HG03342 (cell line): Measurements from ENCODE around the gene LDLRAD4.

Experiments used
- ATAC-seq: cut with Tn5 transposase; IDR thresholded peaks from one replicate; pipeline ENCODE4 v1.9.1; 2021; ENCODE audit warnings: mild to moderate bottlenecking, moderate library complexity; ENCODE audit not compliant: unreplicated experiment

Gene LDLRAD4

DNA sequence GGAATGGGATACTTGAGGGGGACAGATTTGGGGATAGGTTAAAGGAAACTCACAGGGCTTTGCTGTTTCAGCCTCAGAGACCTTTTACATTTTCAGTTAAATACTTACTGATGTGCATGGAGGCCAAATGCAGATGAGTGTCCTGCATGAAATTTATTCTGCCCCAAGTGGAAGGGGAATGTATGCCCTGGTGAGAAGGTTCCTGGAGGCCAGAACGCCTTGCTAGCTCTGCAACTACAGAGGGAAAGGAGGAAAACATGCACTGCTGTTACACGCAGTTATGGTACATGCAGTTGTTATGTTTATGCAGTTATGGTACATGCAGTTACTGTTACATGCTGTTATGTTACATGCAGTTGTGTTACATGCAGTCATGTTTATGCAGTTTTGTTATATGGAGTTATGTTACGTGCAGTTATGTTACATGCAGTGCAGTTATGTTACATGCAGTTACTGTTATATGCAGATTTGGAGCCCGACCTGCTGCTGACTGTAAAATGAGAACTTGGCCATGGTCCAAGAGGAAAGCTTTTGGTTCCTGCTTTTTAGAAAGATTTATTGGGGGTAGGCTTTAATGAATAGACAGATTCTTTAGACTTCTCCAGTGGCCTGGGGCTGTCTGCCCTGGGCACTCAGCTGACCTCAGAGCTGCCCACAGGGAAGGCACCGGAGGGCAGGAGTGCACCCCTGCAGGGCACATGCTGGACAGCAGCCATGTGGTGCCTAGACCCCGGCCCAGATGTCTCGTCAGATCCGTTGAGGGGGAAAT, 84.1 kb downstream of the LDLRAD4 start:
- ATAC-seq: no peak

DNA sequence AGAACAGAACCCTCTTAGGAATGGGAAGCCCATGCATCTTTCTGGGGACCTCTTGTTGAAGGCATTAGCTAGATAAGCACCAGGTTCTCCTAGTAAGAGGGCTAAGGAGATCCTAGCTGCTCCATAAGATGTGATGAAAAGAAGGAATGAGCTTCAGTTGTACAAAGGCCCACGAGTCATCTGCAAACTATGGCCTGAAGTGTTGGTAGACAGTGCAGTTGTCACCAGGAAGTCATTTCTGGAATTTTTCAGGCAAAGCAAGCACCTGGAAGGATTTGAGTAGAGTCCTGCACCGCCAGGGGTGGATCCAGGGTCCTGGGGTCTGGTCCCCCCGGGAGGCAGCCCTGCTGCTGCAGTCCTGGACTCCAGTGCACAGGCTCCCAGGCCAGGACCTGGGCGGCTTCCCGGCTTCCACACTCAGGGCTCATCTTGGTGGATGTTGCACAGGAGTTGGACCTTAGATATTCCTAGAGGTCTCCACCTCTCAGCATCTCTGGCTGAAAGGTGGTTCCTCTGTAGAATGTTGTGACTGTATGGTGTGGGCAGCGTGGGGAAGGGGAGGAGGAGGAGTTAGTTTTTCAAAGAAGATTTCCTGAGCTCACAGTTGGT, 85.3 kb downstream of the LDLRAD4 start:
- ATAC-seq: no peak

- ATAC-seq: no peak
Observed at GRCh38 chr18:13305301-13305700, 86.7 kb downstream of the LDLRAD4 start.

GRCh38 chr18:13306583-13306982, 88.0 kb downstream of the LDLRAD4 start:
- no peak for ATAC-seq

- no peak for ATAC-seq
Observed at GRCh38 chr18:13308369-13308768, 89.8 kb downstream of the LDLRAD4 start.

- no peak for ATAC-seq
Observed at GRCh38 chr18:13309031-13309747, 90.6 kb downstream of the LDLRAD4 start.

- ATAC-seq: no peak
Observed at GRCh38 chr18:13309748-13310670, 91.4 kb downstream of the LDLRAD4 start.

DNA sequence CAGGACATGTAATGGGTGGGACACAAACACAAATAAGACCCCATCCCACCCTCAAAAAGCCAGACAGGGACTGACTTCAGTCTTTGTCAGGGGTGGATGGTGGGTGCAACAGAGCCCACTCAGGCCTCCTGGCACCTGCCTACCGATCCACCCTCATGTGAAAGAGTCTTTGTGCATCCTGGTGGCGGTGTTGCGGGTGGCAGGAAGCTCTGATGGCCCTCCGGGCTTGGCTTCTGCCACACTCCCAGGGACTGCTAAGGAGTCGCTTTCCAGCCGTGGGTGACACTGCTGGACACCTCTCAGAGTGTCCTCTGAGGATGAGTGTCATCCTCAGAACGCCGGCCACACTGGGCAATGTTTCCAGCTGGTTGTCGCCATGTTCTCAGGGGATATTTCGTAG, 92.6 kb downstream of the LDLRAD4 start:
- no peak for ATAC-seq

- ATAC-seq: no peak
Observed at GRCh38 chr18:13312515-13312914, 94.0 kb downstream of the LDLRAD4 start.

GRCh38 chr18:13313006-13313686, 94.6 kb downstream of the LDLRAD4 start:
- ATAC-seq: no peak

DNA sequence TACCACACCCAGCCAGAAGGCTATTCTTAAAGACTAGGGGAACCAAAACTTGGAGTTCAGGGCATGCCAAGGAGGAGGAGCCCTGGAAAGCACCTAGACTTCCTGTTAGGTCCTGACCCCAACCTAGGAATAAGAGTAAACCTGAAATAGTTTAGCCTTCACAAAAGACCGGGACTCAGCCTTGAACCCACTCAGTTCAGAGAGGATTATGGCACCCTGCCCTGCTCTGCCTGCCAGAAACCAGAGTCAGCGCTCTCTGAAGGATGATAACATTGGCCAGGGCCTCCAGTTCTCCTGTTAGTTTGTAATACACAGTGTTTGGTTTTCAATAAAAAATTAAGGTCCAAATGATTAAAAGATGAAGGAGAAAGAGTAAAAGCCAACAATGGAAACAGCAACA, 96.4 kb downstream of the LDLRAD4 start:
- ATAC-seq: no peak

DNA sequence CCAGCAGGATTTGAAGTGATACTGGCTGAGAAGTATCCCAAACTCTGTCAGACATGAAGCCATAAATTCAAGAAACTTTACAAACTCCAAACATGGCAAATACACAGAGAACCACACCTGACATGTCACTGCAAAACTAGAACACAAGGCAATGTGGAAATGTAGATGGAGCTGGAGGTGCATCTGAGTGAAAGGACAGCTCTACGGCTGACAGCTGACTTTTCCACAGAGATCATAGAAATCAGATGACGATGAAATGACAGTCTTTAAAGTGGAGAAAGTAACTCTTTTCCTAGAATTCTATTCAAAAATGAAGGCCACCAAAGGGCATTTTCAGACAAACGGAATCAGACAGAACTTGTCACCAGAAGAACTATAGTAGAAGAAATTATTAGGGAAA, 97.5 kb downstream of the LDLRAD4 start:
- no peak for ATAC-seq

- no peak for ATAC-seq
Observed at GRCh38 chr18:13317801-13318200, 99.2 kb downstream of the LDLRAD4 start.

DNA sequence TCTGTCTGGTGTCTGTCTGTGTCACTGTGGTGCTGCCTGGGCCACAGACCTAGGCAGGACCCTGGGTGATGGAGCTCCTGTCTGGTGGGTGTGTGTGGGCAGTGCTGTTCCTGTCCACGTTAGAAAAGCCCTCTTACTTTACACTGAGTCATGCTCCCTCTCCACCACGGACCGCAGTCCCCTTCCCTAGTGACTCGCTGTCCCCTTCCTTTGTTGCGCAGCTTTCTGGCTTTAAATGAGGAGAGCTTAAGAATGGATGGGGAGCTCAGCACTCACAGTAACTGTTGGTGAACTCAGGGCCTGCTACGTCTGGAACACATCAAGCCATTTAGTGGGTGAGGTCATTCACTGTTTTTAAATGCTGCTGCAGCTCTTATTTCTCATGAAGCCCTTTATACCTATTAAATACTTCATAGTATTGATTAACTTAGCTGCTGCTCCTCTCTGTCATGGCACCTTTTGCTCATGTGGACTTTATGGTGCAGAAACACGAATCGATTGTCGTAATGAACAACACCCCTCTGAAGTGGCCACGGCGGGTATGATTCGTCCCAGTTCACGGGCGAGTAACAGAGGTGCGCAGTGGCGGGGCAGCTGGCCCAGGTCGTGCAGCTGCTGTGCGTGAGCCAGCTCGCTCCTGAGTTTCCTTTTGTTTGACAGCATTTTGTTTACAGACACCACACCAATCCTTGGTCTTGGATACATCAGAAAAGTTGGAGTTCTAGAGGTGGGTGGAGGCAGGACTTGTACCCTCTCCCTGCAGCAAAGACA, 100.4 kb downstream of the LDLRAD4 start:
- no peak for ATAC-seq

DNA sequence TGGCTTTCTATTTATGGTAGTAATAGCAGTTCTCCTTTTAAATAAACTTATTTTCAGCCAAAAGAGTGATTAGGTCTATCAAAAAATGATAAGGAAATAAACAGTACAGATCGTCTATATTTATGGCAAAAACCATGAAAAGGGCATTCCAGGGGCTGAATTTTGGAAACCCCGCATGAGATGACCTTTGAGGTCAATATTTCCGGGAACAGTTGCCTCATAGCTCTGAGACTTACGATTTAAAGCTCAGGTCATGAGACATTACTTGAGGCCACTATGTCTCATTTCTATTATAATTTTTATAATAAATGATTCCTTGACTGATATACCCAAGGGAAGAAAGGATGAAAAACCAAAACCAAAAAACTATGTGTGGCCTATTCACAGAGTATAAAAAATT, 101.1 kb downstream of the LDLRAD4 start:
- no peak for ATAC-seq

GRCh38 chr18:13320096-13320495, 101.5 kb downstream of the LDLRAD4 start:
- no peak for ATAC-seq

GRCh38 chr18:13320891-13321425, 102.4 kb downstream of the LDLRAD4 start:
- no peak for ATAC-seq

DNA sequence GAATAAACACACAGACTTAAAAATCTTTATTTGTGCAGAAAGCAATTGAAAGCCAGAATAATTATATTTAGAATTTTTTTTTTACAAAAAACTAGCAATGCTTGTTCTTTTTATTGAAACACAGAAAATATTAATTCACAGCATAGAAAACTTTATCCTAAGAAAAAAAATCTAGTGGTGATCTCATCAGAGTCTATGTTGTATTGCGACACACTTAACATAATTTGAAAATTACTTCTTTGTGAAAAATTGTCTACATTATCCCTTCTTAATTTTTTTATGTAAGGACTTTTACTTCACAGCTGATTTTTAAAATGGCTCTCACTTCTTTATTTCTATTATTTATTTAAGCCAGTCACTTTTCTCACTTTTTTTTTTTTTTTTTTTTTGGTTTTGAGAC, 103.4 kb downstream of the LDLRAD4 start:
- no peak for ATAC-seq

- ATAC-seq: no peak
Observed at GRCh38 chr18:13323186-13323585, 104.6 kb downstream of the LDLRAD4 start.
